ENCODE data around the gene AFF3.

Gene AFF3

DNA sequence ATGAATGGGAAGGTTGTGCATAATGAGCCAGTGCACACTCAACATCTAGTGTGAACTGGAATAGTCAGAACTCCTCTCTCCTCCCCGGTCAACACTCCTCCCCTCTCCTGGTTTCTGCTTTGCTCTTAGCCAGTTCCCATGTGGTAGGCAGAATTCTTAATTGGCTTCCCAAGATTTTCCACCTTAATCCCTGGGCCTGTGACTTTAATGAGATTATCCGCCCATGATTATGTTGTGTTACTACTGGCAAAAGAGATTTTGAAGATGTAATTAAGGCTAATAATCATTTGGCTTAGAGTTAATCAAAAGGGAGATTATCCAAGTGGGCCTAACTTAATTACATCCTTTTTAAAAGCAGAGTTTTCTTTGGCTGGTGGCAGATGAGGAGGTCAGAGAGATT, 618.3 kb downstream of the AFF3 start:
- Histone ChIP-seq H3K9me2 (ENCODE audit: low read depth, low read length) (no peaks in the 10 kb centered on the region), H3K9me3 (ENCODE audit: low read length) (no peaks in the 10 kb centered on the region), H3K27ac (ENCODE audit: low read depth, low read length, poor library complexity, severe bottlenecking) (no peak overlapping the region), H3K9ac (ENCODE audit: low read length) (no peak overlapping the region), H4K20me1 (ENCODE audit: insufficient read depth, low read length) (no peaks in the 10 kb centered on the region), H3K4me2 (ENCODE audit: low read length) (no peak overlapping the region), H3K27me3 (ENCODE audit: insufficient read depth, low read length) (no peaks in the 10 kb centered on the region; the same call in 1 of the 2 replicates), H2AFZ (ENCODE audit: low read length) (no peak overlapping the region), H3K79me2 (ENCODE audit: insufficient read depth, low read length) (no peaks in the 10 kb centered on the region), H3K4me3 (ENCODE audit: low read depth, low read length, poor library complexity, severe bottlenecking) (no peak overlapping the region), H3K4me1 (ENCODE audit: insufficient read depth, low read length, severe bottlenecking) (no peaks in the 10 kb centered on the region), H3F3A (ENCODE audit: insufficient read depth, low read length) (no peaks in the 10 kb centered on the region), H3K36me3 (ENCODE audit: insufficient read depth, low read length) (no peaks in the 10 kb centered on the region)
- TF ChIP-seq CTCF (IDR thresholded peaks at IDR 0.05; ENCODE audit: low read length) (no peak), EZH2 (IDR thresholded peaks at IDR 0.05; ENCODE audit: borderline replicate concordance, low read length) (no peak)

DNA sequence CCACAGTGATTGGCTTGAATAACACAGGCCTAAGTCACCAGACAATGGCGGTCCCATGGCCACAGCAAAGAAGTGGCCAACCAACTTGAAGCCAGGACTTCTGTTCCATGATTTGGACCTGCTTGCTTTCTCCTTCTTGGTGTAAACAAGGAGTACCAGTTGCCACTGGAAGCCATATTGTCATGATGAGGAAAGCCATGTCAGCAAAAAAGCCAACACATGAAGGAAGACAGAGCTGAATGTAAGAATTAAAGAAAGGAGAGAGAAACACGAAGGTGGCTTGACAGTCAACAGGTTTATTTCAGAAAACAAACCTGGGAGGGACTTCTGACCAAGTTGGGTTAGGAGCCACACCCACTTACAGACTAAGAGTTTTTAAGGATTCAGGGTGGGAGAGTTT, 620.2 kb downstream of the AFF3 start:
- Histone ChIP-seq H2AFZ (ENCODE audit: low read length) (no peak overlapping the region), H3K27ac (ENCODE audit: low read depth, low read length, poor library complexity, severe bottlenecking) (no peak overlapping the region), H3K9ac (ENCODE audit: low read length) (no peak overlapping the region), H3K9me3 (ENCODE audit: low read length) (no peaks in the 10 kb centered on the region), H4K20me1 (ENCODE audit: insufficient read depth, low read length) (no peaks in the 10 kb centered on the region), H3K4me2 (ENCODE audit: low read length) (no peak overlapping the region), H3K9me2 (ENCODE audit: low read depth, low read length) (no peaks in the 10 kb centered on the region), H3K4me3 (ENCODE audit: low read depth, low read length, poor library complexity, severe bottlenecking) (no peak overlapping the region), H3F3A (ENCODE audit: insufficient read depth, low read length) (no peaks in the 10 kb centered on the region), H3K36me3 (ENCODE audit: insufficient read depth, low read length) (no peaks in the 10 kb centered on the region), H3K79me2 (ENCODE audit: insufficient read depth, low read length) (no peaks in the 10 kb centered on the region), H3K4me1 (ENCODE audit: insufficient read depth, low read length, severe bottlenecking) (no peaks in the 10 kb centered on the region), H3K27me3 (ENCODE audit: insufficient read depth, low read length) (no peaks in the 10 kb centered on the region; the same call in 1 of the 2 replicates)
- TF ChIP-seq EZH2 (IDR thresholded peaks at IDR 0.05; ENCODE audit: borderline replicate concordance, low read length) = no peak
- TF ChIP-seq CTCF (IDR thresholded peaks at IDR 0.05; ENCODE audit: low read length) = no peak

DNA sequence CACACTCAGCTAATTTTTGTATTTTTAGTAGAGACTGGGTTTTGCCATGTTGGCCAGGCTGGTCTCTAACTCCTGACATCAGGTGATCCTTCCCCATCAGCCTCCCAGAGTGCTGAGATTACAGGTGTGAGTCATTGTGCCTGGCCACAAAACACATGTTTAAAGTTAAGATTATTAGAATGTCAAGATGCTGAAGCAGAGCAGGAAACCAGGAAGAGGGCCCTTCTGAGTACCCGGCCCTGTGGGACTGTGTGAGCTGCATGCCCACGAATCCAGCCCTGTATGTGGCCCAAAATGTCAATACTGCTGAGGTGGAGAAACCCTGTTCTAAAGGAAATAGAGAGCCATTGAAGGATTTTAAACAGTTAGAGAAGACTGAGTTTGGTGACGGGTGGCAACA, 621.6 kb downstream of the AFF3 start:
- TF ChIP-seq CTCF (IDR thresholded peaks at IDR 0.05; ENCODE audit: low read length) (no peak), EZH2 (IDR thresholded peaks at IDR 0.05; ENCODE audit: borderline replicate concordance, low read length) (no peak)
- Histone ChIP-seq H3K9me2 (ENCODE audit: low read depth, low read length) (no peaks in the 10 kb centered on the region), H3K27me3 (ENCODE audit: insufficient read depth, low read length) (no peaks in the 10 kb centered on the region; the same call in 1 of the 2 replicates)

More for the DNA sequence above, 621.6 kb downstream of the AFF3 start:
- Histone ChIP-seq H3K4me3 (ENCODE audit: low read depth, low read length, poor library complexity, severe bottlenecking) (no peak overlapping the region), H4K20me1 (ENCODE audit: insufficient read depth, low read length) (no peaks in the 10 kb centered on the region), H3K36me3 (ENCODE audit: insufficient read depth, low read length) (no peaks in the 10 kb centered on the region), H3K4me2 (ENCODE audit: low read length) (no peak overlapping the region), H3F3A (ENCODE audit: insufficient read depth, low read length) (no peaks in the 10 kb centered on the region), H3K79me2 (ENCODE audit: insufficient read depth, low read length) (no peaks in the 10 kb centered on the region), H3K9ac (ENCODE audit: low read length) (no peak overlapping the region), H2AFZ (ENCODE audit: low read length) (no peak overlapping the region), H3K27ac (ENCODE audit: low read depth, low read length, poor library complexity, severe bottlenecking) (no peak overlapping the region), H3K4me1 (ENCODE audit: insufficient read depth, low read length, severe bottlenecking) (no peaks in the 10 kb centered on the region), H3K9me3 (ENCODE audit: low read length) (no peaks in the 10 kb centered on the region)

All from OCI-LY1 (cell line).